Trophoblast cell (in vitro differentiated cells and primary cell): Measurements from ENCODE around the gene GAK.
A peak's percentile ranks its signal among the peaks of the same experiment; 100 is the strongest.

Experiments used
- DNase-seq, 2 donors: peaks; one replicate each; pipeline ENCODE4 v3.0.0-alpha.2; 2016
- H2AFZ ChIP-seq: 2 replicates; pipeline ENCODE4 v1.6.1; 2013; ENCODE audit warnings: low read length, moderate library complexity, mild to moderate bottlenecking; ENCODE audit not compliant: insufficient read depth, poor library complexity
- H2AK5ac ChIP-seq: 2 replicates; pipeline ENCODE4 v1.6.1; 2013; ENCODE audit warnings: mild to moderate bottlenecking, low read length
- H2BK120ac ChIP-seq: 2 replicates; pipeline ENCODE4 v1.6.1; 2013; ENCODE audit warnings: low read length, mild to moderate bottlenecking, moderate library complexity; ENCODE audit not compliant: insufficient read depth, poor library complexity
- H2BK12ac ChIP-seq: 2 replicates; pipeline ENCODE4 v1.6.1; 2013; ENCODE audit warnings: mild to moderate bottlenecking, low read length, moderate library complexity
- H2BK5ac ChIP-seq: 2 replicates; pipeline ENCODE4 v1.6.1; 2013; ENCODE audit warnings: low read length, low read depth, moderate library complexity, mild to moderate bottlenecking; ENCODE audit not compliant: poor library complexity
- H3K14ac ChIP-seq: 2 replicates; pipeline ENCODE4 v1.6.1; 2013; ENCODE audit warnings: mild to moderate bottlenecking, low read length
- H3K18ac ChIP-seq: 2 replicates; pipeline ENCODE4 v1.6.1; 2013; ENCODE audit warnings: mild to moderate bottlenecking, low read length
- H3K23ac ChIP-seq: 2 replicates; pipeline ENCODE4 v1.6.1; 2013; ENCODE audit warnings: low read length
- H3K27ac ChIP-seq: 2 replicates; pipeline ENCODE4 v1.5.1; 2013; ENCODE audit warnings: low read depth, mild to moderate bottlenecking, inconsistent platforms, low read length, moderate library complexity
- H3K27me3 ChIP-seq: 2 replicates; pipeline ENCODE4 v1.6.1; 2013; ENCODE audit warnings: inconsistent platforms, mild to moderate bottlenecking, low read length, moderate library complexity; ENCODE audit not compliant: insufficient read depth
- H3K36me3 ChIP-seq, 2 experiments: 1 replicate in 1 of 2; 2 replicates in 1 of 2; pipeline ENCODE4 v1.6.1; 2013; ENCODE audit warnings: low read length in 2 of 2, mild to moderate bottlenecking in 2 of 2, moderate library complexity in 1 of 2; ENCODE audit not compliant: insufficient read depth in 2 of 2, control insufficient read depth in 1 of 2
- H3K4ac ChIP-seq: 2 replicates; pipeline ENCODE4 v1.6.1; 2013; ENCODE audit warnings: low read depth, mild to moderate bottlenecking, low read length, moderate library complexity
- H3K4me1 ChIP-seq, 2 experiments: 1 replicate in 1 of 2; 2 replicates in 1 of 2; pipeline ENCODE4 v1.6.1; 2013; ENCODE audit warnings: low read length in 2 of 2, mild to moderate bottlenecking in 2 of 2, moderate library complexity in 1 of 2; ENCODE audit not compliant: insufficient read depth in 2 of 2, control insufficient read depth in 1 of 2
- H3K4me2 ChIP-seq: 2 replicates; pipeline ENCODE4 v1.6.1; 2013; ENCODE audit warnings: inconsistent platforms, mild to moderate bottlenecking, low read length, moderate library complexity
- H3K4me3 ChIP-seq: 2 replicates; pipeline ENCODE4 v1.5.1; 2013; ENCODE audit warnings: mild to moderate bottlenecking, low read depth, low read length, inconsistent platforms
- H3K79me1 ChIP-seq: one replicate; pipeline ENCODE4 v1.6.1; 2013; ENCODE audit warnings: low read length
- H3K79me2 ChIP-seq: 2 replicates; pipeline ENCODE4 v1.6.1; 2013; ENCODE audit warnings: low read length, mild to moderate bottlenecking; ENCODE audit not compliant: control insufficient read depth, insufficient read depth, poor library complexity
- H3K9ac ChIP-seq: 2 replicates; pipeline ENCODE4 v1.6.1; 2013; ENCODE audit warnings: mild to moderate bottlenecking, low read length
- H3K9me3 ChIP-seq: 2 replicates; pipeline ENCODE4 v1.6.1; 2013; ENCODE audit warnings: low read depth, mild to moderate bottlenecking, control low read depth, inconsistent platforms, low read length; ENCODE audit not compliant: insufficient read depth
- H4K12ac ChIP-seq: 2 replicates; pipeline ENCODE4 v1.6.1; 2013; ENCODE audit warnings: low read depth, mild to moderate bottlenecking, low read length, moderate library complexity
- H4K8ac ChIP-seq: 2 replicates; pipeline ENCODE4 v1.6.1; 2013; ENCODE audit warnings: low read depth, mild to moderate bottlenecking, low read length, moderate library complexity
- H4K91ac ChIP-seq: one replicate; pipeline ENCODE4 v1.6.1; 2013; ENCODE audit warnings: low read depth, mild to moderate bottlenecking, low read length, moderate library complexity
- WGBS: extraction: QIAGEN DNeasy Blood & Tissue Kit; methylation state at CpG from one replicate; pipeline ENCODE4 v1.1.7; 2013; ENCODE audit warnings: missing lambda C conversion rate; ENCODE audit not compliant: insufficient read length, insufficient coverage; ENCODE audit errors: extremely low coverage; 5-methylcytosine and 5-hydroxymethylcytosine counted together

Gene GAK

GRCh38 chr4:901192-901910, 30.8 kb downstream of the GAK start:
- no peak overlapping the region for H3K18ac ChIP-seq
- no peak overlapping the region for H4K8ac ChIP-seq
- H3K14ac ChIP-seq = no peak overlapping the region
- no peak overlapping the region for H3K4me3 ChIP-seq
- no peak overlapping the region for H3K9ac ChIP-seq
- no peak overlapping the region for H2BK5ac ChIP-seq
- no peak overlapping the region for H3K23ac ChIP-seq
- no CpG with 5 or more reads among the region's 28 CpGs for WGBS
- H3K4ac ChIP-seq = no peak overlapping the region
- H4K12ac ChIP-seq = no peak overlapping the region
- peaks cover 8% of the 10 kb centered on the region for H3K9me3 ChIP-seq
- H2AK5ac ChIP-seq = no peak overlapping the region
- no peak overlapping the region for H2BK120ac ChIP-seq
- H3K27ac ChIP-seq = no peak overlapping the region
- no peaks in the 10 kb centered on the region for H3K79me1 ChIP-seq
- DNase-seq = no peak
- no peak overlapping the region for H2BK12ac ChIP-seq
- H3K4me1 ChIP-seq = no peaks in the 10 kb centered on the region
- peaks cover 41 to 58% of the 10 kb centered on the region in 2 experiments for H3K36me3 ChIP-seq
- no peaks in the 10 kb centered on the region for H3K79me2 ChIP-seq
- H3K27me3 ChIP-seq = no peaks in the 10 kb centered on the region
- no peak overlapping the region for H4K91ac ChIP-seq
- H2AFZ ChIP-seq = no peak overlapping the region
- H3K4me2 ChIP-seq = no peak overlapping the region

- no peak overlapping the region for H4K91ac ChIP-seq
- H3K4me2 ChIP-seq = no peak overlapping the region
- no peak overlapping the region for H2BK5ac ChIP-seq
- peaks cover 40 to 63% of the 10 kb centered on the region in 2 experiments for H3K36me3 ChIP-seq
- H3K9me3 ChIP-seq = peaks cover 5% of the 10 kb centered on the region
- H3K23ac ChIP-seq = no peak overlapping the region
- H2BK12ac ChIP-seq = no peak overlapping the region
- H3K4ac ChIP-seq = no peak overlapping the region
- no peak overlapping the region for H2AK5ac ChIP-seq
- H3K14ac ChIP-seq = no peak overlapping the region
- no peak overlapping the region for H3K4me3 ChIP-seq
- WGBS = no CpG with 5 or more reads among the region's 6 CpGs
- H3K9ac ChIP-seq = no peak overlapping the region
- DNase-seq = no peak
- H3K4me1 ChIP-seq = no peaks in the 10 kb centered on the region
- H4K8ac ChIP-seq = no peak overlapping the region
- no peaks in the 10 kb centered on the region for H3K79me2 ChIP-seq
- no peak overlapping the region for H2AFZ ChIP-seq
- no peaks in the 10 kb centered on the region for H3K27me3 ChIP-seq
- H3K27ac ChIP-seq = no peak overlapping the region
- no peak overlapping the region for H2BK120ac ChIP-seq
- H4K12ac ChIP-seq = no peak overlapping the region
- no peak overlapping the region for H3K18ac ChIP-seq
- no peaks in the 10 kb centered on the region for H3K79me1 ChIP-seq
Observed at GRCh38 chr4:900721-901120, 31.4 kb downstream of the GAK start.

- no peaks in the 10 kb centered on the region for H3K9me3 ChIP-seq
- no peak overlapping the region for H2BK120ac ChIP-seq
- no peaks in the 10 kb centered on the region for H3K27me3 ChIP-seq
- peak overlapping the region; percentile 41 for H3K4me3 ChIP-seq
- H2AK5ac ChIP-seq = no peak overlapping the region
- H3K18ac ChIP-seq = no peak overlapping the region
- peaks cover 47 to 69% of the 10 kb centered on the region in 2 experiments for H3K36me3 ChIP-seq
- no peak overlapping the region for H3K9ac ChIP-seq
- H3K79me1 ChIP-seq = no peaks in the 10 kb centered on the region
- no peak overlapping the region for H4K12ac ChIP-seq
- no peak overlapping the region for H2BK5ac ChIP-seq
- no peaks in the 10 kb centered on the region for H3K4me1 ChIP-seq
- H3K79me2 ChIP-seq = no peaks in the 10 kb centered on the region
- H3K27ac ChIP-seq = no peak overlapping the region
- no peak overlapping the region for H3K23ac ChIP-seq
- WGBS = no CpG with 5 or more reads among the region's 26 CpGs
- no peak overlapping the region for H3K4ac ChIP-seq
- no peak overlapping the region for H2AFZ ChIP-seq
- no peak overlapping the region for H2BK12ac ChIP-seq
- no peak overlapping the region for H3K14ac ChIP-seq
- DNase-seq = no peak
- no peak overlapping the region for H4K8ac ChIP-seq
- no peak overlapping the region for H3K4me2 ChIP-seq
- H4K91ac ChIP-seq = no peak overlapping the region
Observed at GRCh38 chr4:900073-900472, 32.0 kb downstream of the GAK start.

- Histone ChIP-seq H2BK12ac (no peak overlapping the region), H3K4me2 (no peak overlapping the region), H3K23ac (no peak overlapping the region), H3K9me3 (no peaks in the 10 kb centered on the region), H3K79me1 (no peaks in the 10 kb centered on the region), H3K18ac (no peak overlapping the region), H4K12ac (no peak overlapping the region), H4K8ac (no peak overlapping the region), H2AFZ (no peak overlapping the region), H3K9ac (no peak overlapping the region), H3K27me3 (no peaks in the 10 kb centered on the region), H4K91ac (no peak overlapping the region), H3K79me2 (no peaks in the 10 kb centered on the region), H2BK120ac (no peak overlapping the region), H2BK5ac (no peak overlapping the region), H3K4me3 (no peak overlapping the region), H3K36me3 (peaks cover 49 to 67% of the 10 kb centered on the region in 2 experiments), H3K4me1 (no peaks in the 10 kb centered on the region), H3K4ac (no peak overlapping the region), H2AK5ac (no peak overlapping the region), H3K14ac (no peak overlapping the region), H3K27ac (no peak overlapping the region)
- WGBS = no CpG with 5 or more reads among the region's 12 CpGs
- no peak for DNase-seq
Observed at GRCh38 chr4:899556-899906, 32.6 kb downstream of the GAK start.
